SU-DHL-6 (cell line): ENCODE results near the gene NTNG1.

Experiments used
- H2AFZ ChIP-seq: fragments of 200-600 bp; sonication (generic); 2 replicates; pipeline ENCODE4 v1.6.1; 2014; ENCODE audit warnings: low read depth, mild to moderate bottlenecking, moderate library complexity, mixed read lengths, antibody characterized with exemption, low read length; ENCODE audit not compliant: severe bottlenecking
- H3F3A ChIP-seq: fragments of 200-600 bp; shearing (Covaris generic); 2 replicates; pipeline ENCODE4 v1.6.0; 2016; ENCODE audit warnings: antibody characterized with exemption, mild to moderate bottlenecking; ENCODE audit not compliant: insufficient read depth
- H3K27ac ChIP-seq: fragments of 200-600 bp; sonication (generic); 2 replicates; pipeline ENCODE4 v1.5.1; 2016; ENCODE audit warnings: low read depth, mild to moderate bottlenecking, low read length, moderate library complexity, mixed read lengths
- H3K27me3 ChIP-seq: fragments of 200-600 bp; sonication (generic), shearing (Covaris generic); 2 replicates; pipeline ENCODE4 v1.6.0; 2014; ENCODE audit warnings: mild to moderate bottlenecking, low read length
- H3K36me3 ChIP-seq: fragments of 200-600 bp; sonication (generic); 2 replicates; pipeline ENCODE4 v1.6.1; 2014; ENCODE audit warnings: mild to moderate bottlenecking, low read length, mixed read lengths
- H3K4me2 ChIP-seq: fragments of 300-600, 200-600 bp; shearing (Covaris generic), sonication (generic); 2 replicates; pipeline ENCODE4 v1.6.0; 2014; ENCODE audit warnings: low read length, low read depth, mild to moderate bottlenecking; ENCODE audit not compliant: poor library complexity, severe bottlenecking
- H3K4me3 ChIP-seq: fragments of 200-600 bp; sonication (generic); 2 replicates; pipeline ENCODE4 v1.5.1; 2014; ENCODE audit warnings: antibody characterized with exemption, low read length, mild to moderate bottlenecking, mixed read lengths; ENCODE audit not compliant: insufficient read depth, poor library complexity, severe bottlenecking
- H3K79me2 ChIP-seq: fragments of 200-600 bp; sonication (generic); 2 replicates; pipeline ENCODE4 v1.6.1; 2014; ENCODE audit warnings: mild to moderate bottlenecking, low read length, moderate library complexity; ENCODE audit not compliant: insufficient read depth
- H3K9ac ChIP-seq: fragments of 200-600 bp; sonication (generic); 2 replicates; pipeline ENCODE4 v1.7.0; 2014; ENCODE audit warnings: mild to moderate bottlenecking, low read length
- H3K9me2 ChIP-seq: fragments of 200-600 bp; sonication (generic); replicated peaks from 2 replicates; pipeline ENCODE4 v1.6.1; 2014; ENCODE audit warnings: low read length; ENCODE audit not compliant: insufficient read depth
- H3K9me3 ChIP-seq: fragments of 200-600 bp; sonication (generic); 2 replicates; pipeline ENCODE4 v1.6.1; 2014; ENCODE audit warnings: low read length, mixed read lengths; ENCODE audit not compliant: insufficient read depth
- H4K20me1 ChIP-seq: fragments of 200-600 bp; sonication (generic); 2 replicates; pipeline ENCODE4 v1.6.1; 2014; ENCODE audit warnings: low read depth, mild to moderate bottlenecking, antibody characterized with exemption, low read length, moderate library complexity, mixed read lengths
- EZH2phosphoT487 ChIP-seq: fragments of 200-600 bp; sonication (generic), shearing (Covaris generic); conservative IDR thresholded peaks from 2 replicates; pipeline ENCODE4 v1.6.1; 2018; ENCODE audit warnings: mild to moderate bottlenecking, antibody characterized with exemption, low read length, moderate library complexity, mixed read lengths
- TF ChIP-seq, protein P1 (sequence below): fragments of 200-600 bp; sonication (generic); IDR thresholded peaks from one replicate; pipeline ENCODE4 v1.5.1; 2017; ENCODE audit warnings: antibody characterized with exemption, mild to moderate bottlenecking, low read length, moderate library complexity; ENCODE audit not compliant: insufficient read depth, poor library complexity, severe bottlenecking

The NTNG1 gene

DNA sequence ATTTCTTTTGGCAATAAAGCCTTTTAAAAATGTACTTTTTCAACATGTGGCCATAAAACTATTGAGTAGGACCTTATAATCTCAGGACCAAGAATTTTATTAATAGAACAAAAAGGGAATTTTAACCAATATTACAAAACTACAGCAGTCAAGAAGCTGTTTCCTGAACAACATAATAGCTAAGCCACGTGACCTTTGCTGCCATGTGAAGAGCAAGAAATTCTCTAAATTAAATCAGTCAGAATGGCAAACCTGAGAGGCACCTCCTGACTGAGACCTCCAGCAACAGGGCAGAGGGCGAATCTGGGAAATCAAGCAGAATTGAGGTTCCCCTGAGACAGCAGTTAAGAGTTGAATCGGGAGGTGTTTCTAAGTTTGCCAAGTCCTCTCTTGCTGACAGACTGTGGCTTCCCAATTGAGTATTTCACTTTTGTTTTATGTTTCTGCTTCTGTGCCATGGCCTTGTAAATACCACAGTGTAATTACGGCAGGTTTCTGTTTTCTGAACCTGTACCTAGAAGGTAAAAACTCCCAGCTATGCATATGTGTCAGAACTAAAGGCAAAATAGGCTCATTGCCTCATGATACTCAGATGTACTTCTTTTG is 358.4 kb downstream of the NTNG1 start:
- no peaks in the 10 kb centered on the region for H3K27me3 ChIP-seq

DNA sequence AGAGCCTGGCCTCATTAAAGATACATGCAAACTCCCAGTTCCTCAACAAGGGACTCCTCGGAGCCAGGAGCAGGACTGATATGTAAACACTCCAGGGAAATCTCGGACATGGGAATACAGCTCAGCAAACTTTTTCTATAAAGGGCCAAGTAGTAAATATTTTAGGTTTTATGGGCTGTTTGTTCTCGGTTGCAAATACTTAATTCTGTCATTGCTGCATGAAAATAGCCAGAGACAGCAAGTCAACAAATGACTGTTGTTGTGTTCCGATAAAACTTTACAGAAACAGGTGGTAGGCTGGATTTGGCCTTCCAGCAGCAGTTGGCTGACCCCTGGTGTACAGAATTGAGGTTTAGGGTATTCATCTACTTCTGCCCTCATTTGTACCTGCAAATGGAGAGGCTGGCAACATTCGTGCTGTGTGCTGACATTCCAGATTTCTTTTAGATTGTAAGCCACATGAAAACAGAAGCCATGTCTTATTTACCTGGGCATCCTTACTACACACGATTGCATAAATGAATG is 360.3 kb downstream of the NTNG1 start:
- Histone ChIP-seq H3K79me2 (no peaks in the 10 kb centered on the region), H3K9me2 (no peaks in the 10 kb centered on the region), H3K36me3 (no peaks in the 10 kb centered on the region), H3K9me3 (no peaks in the 10 kb centered on the region), H4K20me1 (no peaks in the 10 kb centered on the region), H3K4me3 (no peak overlapping the region), H3K27ac (no peak overlapping the region), H3K9ac (no peak overlapping the region), H3K4me2 (no peak overlapping the region), H2AFZ (no peak overlapping the region), H3F3A (no peaks in the 10 kb centered on the region), H3K27me3 (no peaks in the 10 kb centered on the region)
- no peak for TF ChIP-seq EZH2phosphoT487
- TF ChIP-seq, protein P1, sequence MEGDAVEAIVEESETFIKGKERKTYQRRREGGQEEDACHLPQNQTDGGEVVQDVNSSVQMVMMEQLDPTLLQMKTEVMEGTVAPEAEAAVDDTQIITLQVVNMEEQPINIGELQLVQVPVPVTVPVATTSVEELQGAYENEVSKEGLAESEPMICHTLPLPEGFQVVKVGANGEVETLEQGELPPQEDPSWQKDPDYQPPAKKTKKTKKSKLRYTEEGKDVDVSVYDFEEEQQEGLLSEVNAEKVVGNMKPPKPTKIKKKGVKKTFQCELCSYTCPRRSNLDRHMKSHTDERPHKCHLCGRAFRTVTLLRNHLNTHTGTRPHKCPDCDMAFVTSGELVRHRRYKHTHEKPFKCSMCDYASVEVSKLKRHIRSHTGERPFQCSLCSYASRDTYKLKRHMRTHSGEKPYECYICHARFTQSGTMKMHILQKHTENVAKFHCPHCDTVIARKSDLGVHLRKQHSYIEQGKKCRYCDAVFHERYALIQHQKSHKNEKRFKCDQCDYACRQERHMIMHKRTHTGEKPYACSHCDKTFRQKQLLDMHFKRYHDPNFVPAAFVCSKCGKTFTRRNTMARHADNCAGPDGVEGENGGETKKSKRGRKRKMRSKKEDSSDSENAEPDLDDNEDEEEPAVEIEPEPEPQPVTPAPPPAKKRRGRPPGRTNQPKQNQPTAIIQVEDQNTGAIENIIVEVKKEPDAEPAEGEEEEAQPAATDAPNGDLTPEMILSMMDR: no peak

More for the DNA sequence above, 358.4 kb downstream of the NTNG1 start:
- Histone ChIP-seq H3K9ac (no peak overlapping the region), H2AFZ (peak overlapping the region; percentile 17), H3K36me3 (no peaks in the 10 kb centered on the region), H3K4me3 (no peak overlapping the region), H3K4me2 (no peak overlapping the region), H3F3A (no peaks in the 10 kb centered on the region), H3K9me3 (no peaks in the 10 kb centered on the region), H3K9me2 (no peaks in the 10 kb centered on the region), H3K79me2 (no peaks in the 10 kb centered on the region), H4K20me1 (no peaks in the 10 kb centered on the region), H3K27ac (no peak overlapping the region)
- TF ChIP-seq, protein P1: no peak
- no peak for TF ChIP-seq EZH2phosphoT487

DNA sequence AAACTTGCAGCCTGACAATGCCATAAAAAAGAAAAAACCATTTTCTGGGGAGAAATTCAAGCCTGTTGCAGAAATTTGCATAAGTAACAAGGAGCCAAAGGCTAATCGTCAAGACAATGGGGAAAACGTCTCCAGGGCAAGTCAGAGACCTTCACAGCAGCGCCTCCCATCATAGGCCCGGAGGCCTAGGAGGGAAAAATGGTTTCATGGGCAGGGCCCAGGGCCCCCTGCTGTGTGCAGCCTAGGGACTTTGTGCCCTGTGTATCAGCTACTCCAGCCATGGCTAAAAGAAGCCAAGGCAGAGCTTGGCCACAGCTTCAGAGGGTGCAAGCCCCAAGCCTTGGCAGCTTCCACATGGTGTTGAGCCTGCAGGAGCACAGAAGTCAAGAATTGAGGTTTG is 369.5 kb downstream of the NTNG1 start:
- Histone ChIP-seq H3K79me2 (no peaks in the 10 kb centered on the region), H3K4me2 (no peak overlapping the region), H3K27me3 (no peaks in the 10 kb centered on the region), H3K9ac (no peak overlapping the region), H3F3A (no peaks in the 10 kb centered on the region), H4K20me1 (no peaks in the 10 kb centered on the region), H3K9me2 (no peaks in the 10 kb centered on the region), H3K36me3 (no peaks in the 10 kb centered on the region), H2AFZ (no peak overlapping the region), H3K27ac (no peak overlapping the region), H3K9me3 (peaks cover 10% of the 10 kb centered on the region; the same call in 1 of the 2 replicates), H3K4me3 (no peak overlapping the region)
- TF ChIP-seq, protein P1: no peak
- TF ChIP-seq EZH2phosphoT487: no peak
